ENCODE measurements around the gene PRR18. TPM values are rescaled to one million over a fixed set of nuclear protein-coding genes. Genes with fewer than 3 reads are reported as not detected.

Gene PRR18
- total RNA-seq, 4 donors from 2014 or later = 0.21 to 0.67 (median 0.59) TPM; not detected in 1

- Histone ChIP-seq H3K36me3 (peaks cover 9% of the 10 kb centered on the region in 2 donors), H3K9me3 (no peaks in the 10 kb centered on the region), H3K4me1 (no peaks in the 10 kb centered on the region), H3K27me3 (no peaks in the 10 kb centered on the region), H3K27ac (no peak overlapping the region), H3K4me3 (replicated peaks in 1 of 3) (no peak overlapping the region)
- WGBS, 2 donors = 84 to 89% methylated on average over 19 of the region's 19 CpGs
- TF ChIP-seq POLR2A (IDR thresholded peaks at IDR 0.05) = no peak
- TF ChIP-seq CTCF (IDR thresholded peaks at IDR 0.05) = no peak
- DNase-seq = no peak
- intact Hi-C loops (cut with DNase I) = no loop called here
Measured at GRCh38 chr6:166317261-166318212, 9.3 kb upstream of the PRR18 start.

- Histone ChIP-seq H3K27me3 (no peaks in the 10 kb centered on the region), H3K27ac (no peak overlapping the region), H3K4me1 (no peaks in the 10 kb centered on the region), H3K4me3 (replicated peaks in 1 of 3) (no peak overlapping the region), H3K36me3 (peaks cover 3 to 9% of the 10 kb centered on the region in 2 donors), H3K9me3 (no peaks in the 10 kb centered on the region)
- 86 to 87% methylated on average over 11 of the region's 11 CpGs for WGBS, 2 donors
- no peak for TF ChIP-seq POLR2A (IDR thresholded peaks at IDR 0.05)
- no peak for TF ChIP-seq CTCF (IDR thresholded peaks at IDR 0.05)
- DNase-seq = no peak
- intact Hi-C loops (cut with DNase I) = no loop called here
Measured at GRCh38 chr6:166315436-166315835, 7.2 kb upstream of the PRR18 start.

- 80 to 84% methylated on average over 9 of the region's 9 CpGs for WGBS, 2 donors
- H3K9me3 ChIP-seq = no peaks in the 10 kb centered on the region
- intact Hi-C loops (cut with DNase I) = no loop called here
Measured at GRCh38 chr6:166314454-166314853, 6.3 kb upstream of the PRR18 start.

GRCh38 chr6:166313255-166314070 is 5.3 kb upstream of the PRR18 start:
- TF ChIP-seq POLR2A (IDR thresholded peaks at IDR 0.05) = no peak
- TF ChIP-seq CTCF (IDR thresholded peaks at IDR 0.05) = peak in 4 of 6 experiments; percentile 35 to 59 (median 40)
- DNase-seq = peak; percentile 30 to 31

More at GRCh38 chr6:166314454-166314853, 6.3 kb upstream of the PRR18 start:
- Histone ChIP-seq H3K4me3 (replicated peaks in 1 of 3) (no peak overlapping the region), H3K36me3 (peaks cover 0 to 2% of the 10 kb centered on the region in 2 donors), H3K27me3 (no peaks in the 10 kb centered on the region), H3K4me1 (no peaks in the 10 kb centered on the region), H3K27ac (no peak overlapping the region)
- no peak for TF ChIP-seq CTCF (IDR thresholded peaks at IDR 0.05)
- TF ChIP-seq POLR2A (IDR thresholded peaks at IDR 0.05) = no peak
- DNase-seq = no peak

More at GRCh38 chr6:166313255-166314070, 5.3 kb upstream of the PRR18 start:
- 40 to 49% methylated on average over 18 of the region's 18 CpGs for WGBS, 2 donors
- peaks cover 0 to 2% of the 10 kb centered on the region in 2 donors for H3K4me1 ChIP-seq
- no peak overlapping the region for H3K27ac ChIP-seq
- intact Hi-C loops (cut with DNase I) = no loop called here
- H3K36me3 ChIP-seq = no peaks in the 10 kb centered on the region
- H3K4me3 ChIP-seq (replicated peaks in 1 of 3) = no peak overlapping the region
- no peaks in the 10 kb centered on the region for H3K9me3 ChIP-seq
- no peaks in the 10 kb centered on the region for H3K27me3 ChIP-seq

Data from thyroid gland (tissue), 4 donors.